ENCODE data around the gene MEX3C.

DNA sequence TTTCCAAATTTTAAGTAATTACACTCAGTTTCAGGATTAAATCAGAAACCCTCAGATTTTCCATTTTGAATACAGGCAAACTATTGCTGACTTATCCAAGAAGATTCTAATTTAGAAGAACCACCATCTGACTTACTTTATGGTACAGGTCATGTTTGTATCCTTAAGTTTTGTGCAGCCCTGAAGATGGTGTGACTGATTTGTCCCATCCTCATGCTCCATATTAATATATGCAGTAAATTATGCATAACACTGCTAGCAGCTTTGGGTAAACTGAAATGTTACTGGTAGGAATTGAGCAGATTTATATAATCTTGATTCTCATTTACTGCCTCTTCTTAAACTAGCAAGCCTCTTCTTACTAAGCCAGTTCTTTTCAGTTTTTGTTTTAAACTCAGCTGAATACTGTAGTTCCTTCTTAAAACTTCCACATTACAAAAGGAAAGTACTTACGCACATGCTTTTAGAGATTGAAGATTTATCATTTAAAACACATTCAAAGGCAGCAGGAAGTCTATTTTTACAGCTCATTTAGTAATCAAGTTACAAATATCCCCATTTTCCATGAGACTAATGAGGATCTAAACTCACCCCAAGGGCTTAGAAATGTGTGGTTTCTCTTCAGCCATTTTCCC lies 25.7 kb downstream of the MEX3C start:
- no peak for TF ChIP-seq CTCF (IDR thresholded peaks at IDR 0.05; ENCODE audit: poor library complexity, severe bottlenecking)
- no peak for TF ChIP-seq MXI1 (conservative IDR thresholded peaks at IDR 0.05; ENCODE audit: poor library complexity, severe bottlenecking)
- TF ChIP-seq EZH2 (IDR thresholded peaks at IDR 0.05; ENCODE audit: borderline replicate concordance, insufficient read depth, low read length, poor library complexity, severe bottlenecking), result no peak
- TF ChIP-seq EP300 (conservative IDR thresholded peaks at IDR 0.05; ENCODE audit: poor library complexity, severe bottlenecking), result no peak

Measured in neural cell (in vitro differentiated cells).